Mucosa of rectum (tissue), 2 donors: ENCODE data around the gene RAC2.
"Not testable (repeated sequence)": the region's sequence is repeated elsewhere in the genome, so short reads cannot be mapped to it uniquely, and the experiment has no call there.

Experiments used
- H3K27ac ChIP-seq, 2 donors: one replicate each; pipeline ENCODE4 v1.7.0; 2013; ENCODE audit warnings: inconsistent platforms in 2 of 2, low read depth in 2 of 2, low read length in 2 of 2
- H3K27me3 ChIP-seq, 2 donors: one replicate each; pipeline ENCODE4 v1.7.0; 2013; ENCODE audit warnings: low read length in 2 of 2; ENCODE audit not compliant: control insufficient read depth in 2 of 2, insufficient read depth in 2 of 2
- H3K36me3 ChIP-seq, 2 donors: one replicate each; pipeline ENCODE4 v1.7.0; 2013; ENCODE audit warnings: low read length in 2 of 2; ENCODE audit not compliant: control insufficient read depth in 2 of 2, insufficient read depth in 2 of 2
- H3K4me1 ChIP-seq, 2 donors: one replicate each; pipeline ENCODE4 v1.7.0; 2013; ENCODE audit warnings: low read length in 2 of 2, mild to moderate bottlenecking in 1 of 2; ENCODE audit not compliant: control insufficient read depth in 2 of 2, insufficient read depth in 2 of 2
- H3K4me3 ChIP-seq, 2 donors: one replicate each; pipeline ENCODE4 v1.7.0; 2013; ENCODE audit warnings: low read length in 2 of 2
- H3K9ac ChIP-seq, 2 donors: one replicate each; pipeline ENCODE4 v1.7.0; 2013; ENCODE audit warnings: low read length in 2 of 2, low read depth in 1 of 2, mild to moderate bottlenecking in 1 of 2
- H3K9me3 ChIP-seq, 2 donors: one replicate each; pipeline ENCODE4 v1.7.0; 2013; ENCODE audit warnings: low read length in 2 of 2; ENCODE audit not compliant: control insufficient read depth in 2 of 2
- donor health status: healthy.
- donor health status: Normal muscosa, but diverticular disease.

Gene RAC2

GRCh38 chr22:37235897-37236607 lies 8.0 kb downstream of the RAC2 start:
- H3K9me3 ChIP-seq, result no peaks in the 10 kb centered on the region
- H3K4me3 ChIP-seq, result no peak overlapping the region
- peaks cover 0 to 5% of the 10 kb centered on the region in 2 donors for H3K36me3 ChIP-seq
- H3K9ac ChIP-seq, result no peak overlapping the region
- peaks cover 5 to 24% of the 10 kb centered on the region in 2 donors for H3K4me1 ChIP-seq
- H3K27me3 ChIP-seq, result no peaks in the 10 kb centered on the region
- H3K27ac ChIP-seq, result no peak overlapping the region

- Histone ChIP-seq H3K9me3 (no peaks in the 10 kb centered on the region), H3K27me3 (no peaks in the 10 kb centered on the region), H3K9ac (no peak overlapping the region), H3K4me1 (peaks cover 5 to 27% of the 10 kb centered on the region in 2 donors), H3K36me3 (peaks cover 0 to 5% of the 10 kb centered on the region in 2 donors), H3K4me3 (no peak overlapping the region), H3K27ac (no peak overlapping the region)
Observed at GRCh38 chr22:37234736-37235711, 9.0 kb downstream of the RAC2 start.

GRCh38 chr22:37233751-37234631 lies 10.1 kb downstream of the RAC2 start:
- no peak overlapping the region for H3K27ac ChIP-seq

GRCh38 chr22:37233371-37233750 lies 10.7 kb downstream of the RAC2 start:
- not testable (repeated sequence) for H3K27me3 ChIP-seq, H3K4me3 ChIP-seq, H3K9ac ChIP-seq, H3K27ac ChIP-seq, H3K36me3 ChIP-seq, H3K9me3 ChIP-seq
- peaks cover 16 to 35% of the 10 kb centered on the region in 2 donors for H3K4me1 ChIP-seq

More at GRCh38 chr22:37233751-37234631, 10.1 kb downstream of the RAC2 start:
- Histone ChIP-seq H3K27me3 (no peaks in the 10 kb centered on the region), H3K4me1 (peaks cover 11 to 29% of the 10 kb centered on the region in 2 donors), H3K4me3 (no peak overlapping the region), H3K36me3 (peaks cover 0 to 5% of the 10 kb centered on the region in 2 donors), H3K9ac (no peak overlapping the region), H3K9me3 (no peaks in the 10 kb centered on the region)

GRCh38 chr22:37232140-37232998 lies 11.7 kb downstream of the RAC2 start:
- no peaks in the 10 kb centered on the region for H3K27me3 ChIP-seq
- no peak overlapping the region for H3K9ac ChIP-seq
- no peaks in the 10 kb centered on the region for H3K9me3 ChIP-seq
- peak overlapping the region in 1 of 2 donors; percentile 59 for H3K27ac ChIP-seq
- H3K4me3 ChIP-seq, result no peak overlapping the region
- H3K4me1 ChIP-seq, result peaks cover 17 to 33% of the 10 kb centered on the region in 2 donors
- peaks cover 0 to under 1% of the 10 kb centered on the region in 2 donors for H3K36me3 ChIP-seq

GRCh38 chr22:37231406-37232139 lies 12.5 kb downstream of the RAC2 start:
- H3K9ac ChIP-seq, result no peak overlapping the region
- H3K4me1 ChIP-seq, result peaks cover 17 to 31% of the 10 kb centered on the region in 2 donors
- no peaks in the 10 kb centered on the region for H3K36me3 ChIP-seq
- no peaks in the 10 kb centered on the region for H3K9me3 ChIP-seq
- H3K27ac ChIP-seq, result peak overlapping the region in 1 of 2 donors; percentile 59
- no peak overlapping the region for H3K4me3 ChIP-seq
- no peaks in the 10 kb centered on the region for H3K27me3 ChIP-seq

- H3K36me3 ChIP-seq, result peaks cover 0 to 1% of the 10 kb centered on the region in 2 donors
- no peaks in the 10 kb centered on the region for H3K27me3 ChIP-seq
- no peaks in the 10 kb centered on the region for H3K9me3 ChIP-seq
- no peak overlapping the region for H3K4me3 ChIP-seq
- peak overlapping the region; percentile 35 to 59 for H3K27ac ChIP-seq
- H3K4me1 ChIP-seq, result peaks cover 17 to 29% of the 10 kb centered on the region in 2 donors
- H3K9ac ChIP-seq, result no peak overlapping the region
Observed at GRCh38 chr22:37230673-37231405, 13.2 kb downstream of the RAC2 start.

- peak overlapping the region; percentile 24 to 38 for H3K9ac ChIP-seq
- peaks cover 0 to 2% of the 10 kb centered on the region in 2 donors for H3K36me3 ChIP-seq
- no peaks in the 10 kb centered on the region for H3K9me3 ChIP-seq
- peaks cover 17 to 23% of the 10 kb centered on the region in 2 donors for H3K4me1 ChIP-seq
- H3K27ac ChIP-seq, result peak overlapping the region; percentile 68 to 85
- no peaks in the 10 kb centered on the region for H3K27me3 ChIP-seq
- H3K4me3 ChIP-seq, result peak overlapping the region in 1 of 2 donors; percentile 33
Observed at GRCh38 chr22:37229805-37230672, 14.0 kb downstream of the RAC2 start.
